Neuronal stem cell (in vitro differentiated cells): ENCODE results near the gene ASMTL.

Source experiments
- DNase-seq: peaks from one replicate; pipeline ENCODE4 v3.0.0-alpha.2; 2013; ENCODE audit warnings: low spot score
- H2AFZ ChIP-seq: one replicate; pipeline ENCODE4 v1.6.1; 2013; ENCODE audit warnings: mild to moderate bottlenecking, low read length, inconsistent platforms
- H2AK5ac ChIP-seq: 2 replicates; pipeline ENCODE4 v1.6.1; 2013; ENCODE audit warnings: low read depth, mild to moderate bottlenecking, inconsistent platforms, low read length, moderate library complexity, mixed read lengths
- H2BK120ac ChIP-seq: 2 replicates; pipeline ENCODE4 v1.6.1; 2013; ENCODE audit warnings: low read depth, mild to moderate bottlenecking, inconsistent platforms, low read length, moderate library complexity, mixed read lengths
- H2BK12ac ChIP-seq: one replicate; pipeline ENCODE4 v1.6.1; 2013; ENCODE audit warnings: low read length, inconsistent platforms
- H2BK15ac ChIP-seq: 2 replicates; pipeline ENCODE4 v1.6.1; 2013; ENCODE audit warnings: mild to moderate bottlenecking, low read length, inconsistent platforms, mixed read lengths
- H2BK5ac ChIP-seq: one replicate; pipeline ENCODE4 v1.6.1; 2013; ENCODE audit warnings: inconsistent platforms, mild to moderate bottlenecking, low read length, moderate library complexity
- H3K14ac ChIP-seq: one replicate; pipeline ENCODE4 v1.6.1; 2013; ENCODE audit warnings: low read length, inconsistent platforms
- H3K18ac ChIP-seq: 2 replicates; pipeline ENCODE4 v1.6.1; 2013; ENCODE audit warnings: low read length, inconsistent platforms
- H3K23ac ChIP-seq: 2 replicates; pipeline ENCODE4 v1.6.1; 2013; ENCODE audit warnings: low read depth, mild to moderate bottlenecking, mixed read lengths, low read length, inconsistent platforms; ENCODE audit not compliant: poor library complexity
- H3K27ac ChIP-seq: replicated peaks from 3 replicates; pipeline ENCODE4 v1.5.1; 2013; ENCODE audit warnings: low read length, inconsistent platforms
- H3K27me3 ChIP-seq, 3 experiments: 2 replicates each; pipeline ENCODE4 v1.6.1; 2013; ENCODE audit warnings: low read length in 3 of 3, mild to moderate bottlenecking in 2 of 3, inconsistent platforms in 1 of 3, low read depth in 1 of 3, mixed read lengths in 1 of 3, moderate library complexity in 1 of 3; ENCODE audit not compliant: control insufficient read depth in 3 of 3, insufficient read depth in 3 of 3
- H3K36me3 ChIP-seq, 2 donors: replicated peaks in 1 of 2; 2 replicates each; pipeline ENCODE4 v1.6.1; 2013; ENCODE audit warnings: low read length in 2 of 2; ENCODE audit not compliant: control insufficient read depth in 2 of 2, insufficient read depth in 2 of 2
- H3K4ac ChIP-seq: 2 replicates; pipeline ENCODE4 v1.6.1; 2013; ENCODE audit warnings: inconsistent platforms, mild to moderate bottlenecking, low read length, moderate library complexity
- H3K4me1 ChIP-seq, 2 donors: 1 replicate in 1 of 2; 2 replicates in 1 of 2; pipeline ENCODE4 v1.6.1; 2013; ENCODE audit warnings: low read length in 2 of 2, low read depth in 1 of 2; ENCODE audit not compliant: control insufficient read depth in 2 of 2, insufficient read depth in 1 of 2
- H3K4me2 ChIP-seq: one replicate; pipeline ENCODE4 v1.6.1; 2013; ENCODE audit warnings: mild to moderate bottlenecking, low read length, inconsistent platforms; ENCODE audit not compliant: insufficient read depth, poor library complexity, severe bottlenecking
- H3K4me3 ChIP-seq, 2 donors: 2 replicates each; pipeline ENCODE4 v1.5.1; 2013; ENCODE audit warnings: low read length in 2 of 2, mild to moderate bottlenecking in 2 of 2, inconsistent platforms in 1 of 2, moderate library complexity in 1 of 2
- H3K79me1 ChIP-seq: one replicate; pipeline ENCODE4 v1.6.1; 2013; ENCODE audit warnings: low read depth, mild to moderate bottlenecking, inconsistent platforms, low read length, moderate library complexity
- H3K9ac ChIP-seq: one replicate; pipeline ENCODE4 v1.6.1; 2013; ENCODE audit warnings: mild to moderate bottlenecking, low read depth, low read length, inconsistent platforms; ENCODE audit not compliant: poor library complexity
- H3K9me3 ChIP-seq, 2 donors: replicated peaks in 1 of 2; 2 replicates each; pipeline versions ENCODE3 to v1.6.1; 2013; ENCODE audit warnings: low read length in 2 of 2, mild to moderate bottlenecking in 2 of 2, inconsistent platforms in 1 of 2, low read depth in 1 of 2, mixed read lengths in 1 of 2, moderate library complexity in 1 of 2; ENCODE audit not compliant: control insufficient read depth in 2 of 2, insufficient read depth in 1 of 2
- H4K8ac ChIP-seq: one replicate; pipeline ENCODE4 v1.6.1; 2013; ENCODE audit warnings: low read depth, mild to moderate bottlenecking, inconsistent platforms, low read length, moderate library complexity
- H4K91ac ChIP-seq: one replicate; pipeline ENCODE4 v1.6.1; 2013; ENCODE audit warnings: low read length, low read depth, mild to moderate bottlenecking, inconsistent platforms; ENCODE audit not compliant: poor library complexity
- WGBS, 2 donors: extraction: QIAGEN DNeasy Blood & Tissue Kit; methylation state at CpG; one replicate each; pipeline ENCODE4 v1.1.7; 2013; ENCODE audit warnings: missing lambda C conversion rate in 2 of 2, mixed read lengths in 1 of 2; ENCODE audit not compliant: insufficient read length in 2 of 2, insufficient replicate concordance in 1 of 2; ENCODE audit errors: extremely low coverage in 2 of 2; 5-methylcytosine and 5-hydroxymethylcytosine counted together

The ASMTL gene

GRCh38 chrX:1390621-1391369, 61.9 kb downstream of the ASMTL start:
- H3K4me3 ChIP-seq, result peak overlapping the region; percentile 99 to 100
- H3K9ac ChIP-seq, result peak overlapping the region; percentile 82
- no peak overlapping the region for H2BK12ac ChIP-seq
- H2BK5ac ChIP-seq, result no peak overlapping the region
- no peak overlapping the region for H3K27ac ChIP-seq
- peaks cover 49 to 65% of the 10 kb centered on the region in 2 donors for H3K36me3 ChIP-seq
- no peak overlapping the region for H3K4ac ChIP-seq
- H3K14ac ChIP-seq, result no peak overlapping the region
- no peak overlapping the region for H3K23ac ChIP-seq
- DNase-seq, result no peak
- H2AFZ ChIP-seq, result no peak overlapping the region
- H2BK15ac ChIP-seq, result no peak overlapping the region
- H3K9me3 ChIP-seq, result no peaks in the 10 kb centered on the region
- no peak overlapping the region for H4K8ac ChIP-seq
- WGBS, 2 donors, result no CpG with 5 or more reads among the region's 30 CpGs
- peaks cover 43% of the 10 kb centered on the region for H3K79me1 ChIP-seq
- H3K27me3 ChIP-seq, result no peaks in the 10 kb centered on the region
- H3K18ac ChIP-seq, result no peak overlapping the region
- H3K4me2 ChIP-seq, result peak overlapping the region; percentile 82
- peaks cover 3 to 9% of the 10 kb centered on the region in 2 donors for H3K4me1 ChIP-seq
- no peak overlapping the region for H2AK5ac ChIP-seq
- H4K91ac ChIP-seq, result no peak overlapping the region
- H2BK120ac ChIP-seq, result no peak overlapping the region

GRCh38 chrX:1389993-1390285, 62.8 kb downstream of the ASMTL start:
- Histone ChIP-seq H3K79me1 (peaks cover 37% of the 10 kb centered on the region), H4K8ac (no peak overlapping the region), H3K9ac (no peak overlapping the region), H2BK15ac (no peak overlapping the region), H2BK120ac (no peak overlapping the region), H3K36me3 (peaks cover 54 to 65% of the 10 kb centered on the region in 2 donors), H3K4me1 (peaks cover 3 to 9% of the 10 kb centered on the region in 2 donors), H3K27ac (no peak overlapping the region), H2AK5ac (no peak overlapping the region), H3K4me3 (no peak overlapping the region), H4K91ac (no peak overlapping the region), H3K4me2 (no peak overlapping the region), H3K18ac (no peak overlapping the region), H3K23ac (no peak overlapping the region), H2BK5ac (no peak overlapping the region), H3K27me3 (no peaks in the 10 kb centered on the region), H3K9me3 (no peaks in the 10 kb centered on the region), H2AFZ (no peak overlapping the region), H3K4ac (no peak overlapping the region), H3K14ac (no peak overlapping the region), H2BK12ac (no peak overlapping the region)
- DNase-seq, result no peak
- WGBS, 2 donors, result no CpG with 5 or more reads among the region's 10 CpGs

- Histone ChIP-seq H3K27ac (no peak overlapping the region), H3K79me1 (peaks cover 34% of the 10 kb centered on the region), H3K4me2 (no peak overlapping the region), H3K9ac (peak overlapping the region; percentile 44), H4K91ac (no peak overlapping the region), H3K23ac (peak overlapping the region; percentile 93), H3K9me3 (no peaks in the 10 kb centered on the region), H3K4ac (no peak overlapping the region), H3K14ac (peak overlapping the region; percentile 38), H3K36me3 (peaks cover 58 to 70% of the 10 kb centered on the region in 2 donors), H2BK120ac (no peak overlapping the region), H3K4me3 (peak overlapping the region in 1 of 2 donors; percentile 55), H3K18ac (peak overlapping the region; percentile 71), H2BK5ac (no peak overlapping the region), H2AK5ac (no peak overlapping the region), H3K27me3 (no peaks in the 10 kb centered on the region), H3K4me1 (peaks cover 3 to 7% of the 10 kb centered on the region in 2 donors), H2BK15ac (no peak overlapping the region), H2BK12ac (no peak overlapping the region), H2AFZ (no peak overlapping the region), H4K8ac (no peak overlapping the region)
- no CpG with 5 or more reads among the region's 51 CpGs for WGBS, 2 donors
- no peak for DNase-seq
Observed at GRCh38 chrX:1389181-1389992, 63.3 kb downstream of the ASMTL start.

GRCh38 chrX:1388651-1389050, 64.1 kb downstream of the ASMTL start:
- no peaks in the 10 kb centered on the region for H3K9me3 ChIP-seq
- peaks cover 58 to 76% of the 10 kb centered on the region in 2 donors for H3K36me3 ChIP-seq
- no peak overlapping the region for H2BK5ac ChIP-seq
- no peak overlapping the region for H2BK15ac ChIP-seq
- H2AFZ ChIP-seq, result no peak overlapping the region
- no peak overlapping the region for H3K4me2 ChIP-seq
- no peak overlapping the region for H3K27ac ChIP-seq
- no peak overlapping the region for H2BK120ac ChIP-seq
- DNase-seq, result no peak
- peaks cover 3 to 7% of the 10 kb centered on the region in 2 donors for H3K4me1 ChIP-seq
- H2BK12ac ChIP-seq, result no peak overlapping the region
- H3K23ac ChIP-seq, result no peak overlapping the region
- no peak overlapping the region for H4K8ac ChIP-seq
- H3K9ac ChIP-seq, result no peak overlapping the region
- H3K4me3 ChIP-seq, result no peak overlapping the region
- H3K27me3 ChIP-seq, result no peaks in the 10 kb centered on the region
- no peak overlapping the region for H3K18ac ChIP-seq
- peaks cover 34% of the 10 kb centered on the region for H3K79me1 ChIP-seq
- no peak overlapping the region for H2AK5ac ChIP-seq
- WGBS, 2 donors, result no CpG with 5 or more reads among the region's 4 CpGs
- H3K14ac ChIP-seq, result no peak overlapping the region
- H3K4ac ChIP-seq, result no peak overlapping the region
- H4K91ac ChIP-seq, result no peak overlapping the region
